ENCODE measurements around the gene SPOCK2. TPM values are rescaled to one million over a fixed set of nuclear protein-coding genes. Genes with fewer than 3 reads are reported as not detected.
"Not testable (repeated sequence)": the region's sequence is repeated elsewhere in the genome, so short reads cannot be mapped to it uniquely, and the experiment has no call there.

SPOCK2 gene
- polyA plus RNA-seq, 1 of the 3 experiments (the other 2 are of a cell fraction) = 0.18 TPM

- no peak for DNase-seq
- no peaks in the 10 kb centered on the region for H3K9me3 ChIP-seq
- TF ChIP-seq JUND (IDR thresholded peaks at IDR 0.05) (no peak), YY1 (IDR thresholded peaks at IDR 0.05; ENCODE audit: low read depth) (no peak), RFX5 (IDR thresholded peaks at IDR 0.05; ENCODE audit: low read length) (no peak), PBX3 (IDR thresholded peaks at IDR 0.05) (no peak), POLR2AphosphoS5 (IDR thresholded peaks at IDR 0.05; ENCODE audit: low read depth, low read length) (no peak), RAD21 (IDR thresholded peaks at IDR 0.05; ENCODE audit: low read length) (no peak), NRF1 (IDR thresholded peaks at IDR 0.05; ENCODE audit: low read depth, low read length) (no peak), USF1 (IDR thresholded peaks at IDR 0.05; ENCODE audit: borderline replicate concordance, low read depth) (no peak), MEF2A (IDR thresholded peaks at IDR 0.05; ENCODE audit: borderline replicate concordance, low read depth) (no peak), TEAD4 (IDR thresholded peaks at IDR 0.05; ENCODE audit: borderline replicate concordance, insufficient read depth) (no peak), RXRA (IDR thresholded peaks at IDR 0.05; ENCODE audit: borderline replicate concordance, low read depth) (no peak), EP300 (IDR thresholded peaks at IDR 0.05; ENCODE audit: borderline replicate concordance in 1 of 2, low read depth in 1 of 2, low read length in 1 of 2) (no peak), REST (IDR thresholded peaks at IDR 0.05; ENCODE audit: low read depth, low read length) (no peak), TCF12 (IDR thresholded peaks at IDR 0.05) (no peak), EZH2phosphoT487 (IDR thresholded peaks at IDR 0.05; ENCODE audit: borderline replicate concordance, low read depth) (no peak), FOSL2 (IDR thresholded peaks at IDR 0.05; ENCODE audit: borderline replicate concordance, low read depth) (no peak), SIN3A (IDR thresholded peaks at IDR 0.05; ENCODE audit: borderline replicate concordance, low read depth, low read length) (no peak)
- no peaks in the 10 kb centered on the region for H3K79me2 ChIP-seq (ENCODE audit: insufficient read depth)
- 17% methylated on average over 1 of the region's 1 CpG for WGBS (ENCODE audit: low lambda C conversion rate)
- H3F3A ChIP-seq (replicated peaks; ENCODE audit: insufficient read depth) = no peaks in the 10 kb centered on the region
- H3K4me2 ChIP-seq = no peak overlapping the region
- no peak overlapping the region for H3K9ac ChIP-seq
- no peak overlapping the region for H3K4me3 ChIP-seq (ENCODE audit: low read depth in 2 of 2, low read length in 1 of 2)
- no peaks in the 10 kb centered on the region for H3K9me2 ChIP-seq
- CTCF ChIA-PET = interaction anchor here (0.7 to 1.7 kb wide), 6 partner anchors 9 to 213 kb away, joined by 3 to 5 read pairs (median 4); no protein-coding TSS in a partner anchor
- H4K20me1 ChIP-seq (ENCODE audit: insufficient read depth) = no peaks in the 10 kb centered on the region
- H3K36me3 ChIP-seq (replicated peaks in 1 of 2; ENCODE audit: control insufficient read depth in 1 of 2, insufficient read depth in 2 of 2, low read length in 1 of 2) = peaks cover 0 to 2% of the 10 kb centered on the region in 2 experiments
- POLR2A ChIA-PET = interaction anchor here (0.9 kb wide), 1 partner anchor 226 kb away, joined by 3 read pairs; no protein-coding TSS in a partner anchor
- no peaks in the 10 kb centered on the region for H3K27me3 ChIP-seq (ENCODE audit: insufficient read depth)
- H2AFZ ChIP-seq (ENCODE audit: low read depth) = no peak overlapping the region
- peak overlapping the region in 1 of 2 experiments; percentile 58; a peak in 2 of 4 replicates for H3K27ac ChIP-seq (ENCODE audit: low read depth in 2 of 2, low read length in 1 of 2)
- peaks cover 5 to 15% of the 10 kb centered on the region in 2 experiments; a peak in 3 of 4 replicates for H3K4me1 ChIP-seq (ENCODE audit: control insufficient read depth in 1 of 2, insufficient read depth in 2 of 2, low read depth in 1 of 2, low read length in 1 of 2)
Observed at GRCh38 chr10:72108830-72109635, 20.7 kb upstream of the SPOCK2 start.

- CTCF ChIA-PET = interaction anchor here (0.9 to 1.7 kb wide), 7 partner anchors 8 to 212 kb away, joined by 3 to 5 read pairs (median 4); no protein-coding TSS in a partner anchor
- H3K79me2 ChIP-seq (ENCODE audit: insufficient read depth); H3K36me3 ChIP-seq (replicated peaks in 1 of 2; ENCODE audit: control insufficient read depth in 1 of 2, insufficient read depth in 2 of 2, low read length in 1 of 2); H3F3A ChIP-seq (replicated peaks; ENCODE audit: insufficient read depth); DNase-seq; H2AFZ ChIP-seq (ENCODE audit: low read depth); H3K9me3 ChIP-seq; H3K27me3 ChIP-seq (ENCODE audit: insufficient read depth); H3K4me2 ChIP-seq; H3K4me3 ChIP-seq (ENCODE audit: low read depth in 2 of 2, low read length in 1 of 2); H3K9ac ChIP-seq; H4K20me1 ChIP-seq (ENCODE audit: insufficient read depth); H3K9me2 ChIP-seq: not testable (repeated sequence)
- POLR2A ChIA-PET = interaction anchor here (0.9 kb wide), 1 partner anchor 227 kb away, joined by 3 read pairs; no protein-coding TSS in a partner anchor
- Histone ChIP-seq H3K27ac (ENCODE audit: low read depth in 2 of 2, low read length in 1 of 2) (0 out of 4 replicates have a peak overlapping the region, but pooled peaks of 1 of the 2 experiments have one; percentile 4), H3K4me1 (ENCODE audit: control insufficient read depth in 1 of 2, insufficient read depth in 2 of 2, low read depth in 1 of 2, low read length in 1 of 2) (peaks cover 5 to 17% of the 10 kb centered on the region in 2 experiments; a peak in 3 of 4 replicates)
- WGBS (ENCODE audit: low lambda C conversion rate) = 96% methylated on average over 3 of the region's 3 CpGs
Observed at GRCh38 chr10:72108004-72108370, 19.6 kb upstream of the SPOCK2 start.
